ENCODE results near the gene CCDC152.

Gene CCDC152

DNA sequence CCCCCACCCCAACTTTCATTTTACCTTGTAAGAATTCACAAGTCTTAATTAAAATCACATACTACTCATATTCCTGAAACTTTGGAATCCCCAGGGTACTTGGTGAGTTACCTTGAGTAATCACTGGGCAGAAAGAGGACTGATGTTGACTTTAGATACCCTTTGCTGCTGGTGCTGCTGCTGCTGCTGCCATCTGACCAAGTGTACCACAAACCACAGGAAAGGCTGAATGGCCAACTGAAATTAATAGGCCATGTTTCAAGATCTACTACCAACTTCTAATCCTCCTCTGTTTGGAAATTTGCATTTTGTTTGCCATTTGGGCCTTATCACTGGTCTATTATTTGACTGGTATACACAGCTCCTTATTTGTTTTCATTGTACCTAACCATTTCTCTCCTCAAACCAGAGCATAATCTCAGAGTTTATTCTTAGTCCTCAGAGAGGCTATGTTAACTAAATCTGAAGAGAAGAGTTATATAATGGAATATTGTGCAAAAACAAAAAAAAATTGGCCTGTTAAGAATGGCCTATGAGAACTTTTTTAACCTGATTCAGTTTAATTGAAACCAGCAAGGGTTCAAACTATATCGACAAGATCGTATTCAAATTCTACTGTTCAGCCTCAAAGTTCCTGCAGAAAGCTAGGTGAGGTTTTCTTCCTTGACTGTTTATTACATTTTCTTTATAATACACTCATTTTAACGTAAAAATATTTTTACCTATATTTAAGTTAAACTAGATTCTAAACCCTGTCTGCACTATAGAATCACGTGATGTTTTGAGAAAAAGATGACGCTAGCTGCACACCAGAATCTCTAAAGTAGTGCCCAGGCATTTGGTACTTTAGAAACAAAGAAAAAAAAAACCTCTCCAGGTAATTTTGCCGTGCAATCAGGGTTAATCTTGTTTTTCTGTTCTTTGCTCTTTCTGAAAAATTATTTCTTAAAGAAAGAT, 41.9 kb downstream of the CCDC152 start:
- no peak overlapping the region for H3K27ac ChIP-seq
- no peak for DNase-seq (ENCODE audit: low spot score)
- no peak overlapping the region for H3K4me3 ChIP-seq
- TF ChIP-seq CTCF (IDR thresholded peaks at IDR 0.05) = no peak

- no peak for TF ChIP-seq CTCF (IDR thresholded peaks at IDR 0.05)
- Histone ChIP-seq H3K27ac (no peak overlapping the region), H3K4me3 (no peak overlapping the region)
- DNase-seq (ENCODE audit: low spot score) = no peak
Measured at GRCh38 chr5:42799241-42799608, 42.6 kb downstream of the CCDC152 start.

GRCh38 chr5:42799668-42800114, 43.1 kb downstream of the CCDC152 start:
- no peak for TF ChIP-seq CTCF (IDR thresholded peaks at IDR 0.05)
- no peak for DNase-seq (ENCODE audit: low spot score)
- no peak overlapping the region for H3K27ac ChIP-seq
- H3K4me3 ChIP-seq = no peak overlapping the region

DNA sequence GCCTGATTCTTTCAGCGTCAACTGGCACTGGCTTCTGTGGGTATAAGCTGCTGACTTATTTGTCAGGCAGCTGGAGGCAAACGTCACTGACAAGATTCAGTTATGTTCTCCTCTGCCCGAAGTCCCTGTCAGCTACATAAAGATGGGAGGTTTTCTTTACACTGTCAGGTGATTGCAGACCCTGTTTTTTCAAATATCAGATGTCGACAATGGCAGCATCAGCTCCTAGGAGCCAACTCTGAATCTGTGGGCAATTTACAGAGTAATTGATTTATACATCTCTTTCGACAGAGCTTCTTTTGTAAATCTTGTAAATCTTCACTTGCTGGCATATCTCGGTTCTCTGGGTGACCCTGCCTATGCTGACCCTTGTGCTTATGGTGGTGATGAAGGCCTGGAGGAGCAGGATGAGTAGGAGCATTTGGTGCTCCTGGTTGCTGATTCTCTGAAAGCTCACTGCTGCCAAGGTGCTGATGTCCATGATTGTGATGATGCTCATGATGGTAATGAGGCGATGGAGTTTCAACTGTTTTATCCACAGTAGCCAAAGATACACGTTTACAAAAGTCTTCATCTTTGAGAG, 44.2 kb downstream of the CCDC152 start:
- no peak for TF ChIP-seq CTCF (IDR thresholded peaks at IDR 0.05)
- H3K4me3 ChIP-seq = no peak overlapping the region
- DNase-seq (ENCODE audit: low spot score) = no peak
- no peak overlapping the region for H3K27ac ChIP-seq

DNA sequence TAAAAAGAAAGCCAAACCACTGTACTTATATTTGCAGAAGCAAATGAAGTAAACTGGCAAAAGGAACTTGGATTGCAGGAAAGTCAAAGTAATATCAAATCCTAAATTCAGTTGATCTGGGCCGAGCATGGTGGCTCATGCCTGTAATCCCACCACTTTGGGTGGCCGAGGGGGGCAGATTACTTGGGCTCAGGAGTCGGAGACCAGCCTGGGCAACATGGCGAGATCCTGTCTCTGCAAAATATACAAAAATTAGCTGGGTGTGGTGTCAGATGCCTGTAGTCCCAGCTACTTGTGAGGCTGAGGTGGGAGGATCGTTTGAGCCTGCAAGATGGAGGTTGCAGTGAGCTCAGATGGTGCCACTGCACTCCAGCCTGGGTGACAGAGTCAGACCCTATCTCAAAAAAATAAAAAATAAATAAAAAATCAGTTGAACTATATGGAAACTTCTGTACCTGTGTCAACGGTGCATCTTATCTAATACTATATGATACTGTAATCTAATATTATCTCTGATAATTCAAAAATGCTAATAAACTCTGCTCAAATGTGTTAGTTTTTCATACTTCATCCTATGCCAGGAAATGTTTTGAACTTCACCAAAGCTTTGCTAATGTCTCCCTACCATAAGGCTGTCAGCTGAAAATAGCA, 45.0 kb downstream of the CCDC152 start:
- no peak for TF ChIP-seq CTCF (IDR thresholded peaks at IDR 0.05)
- Histone ChIP-seq H3K4me3 (no peak overlapping the region), H3K27ac (no peak overlapping the region)
- DNase-seq (ENCODE audit: low spot score) = no peak

- no peak for TF ChIP-seq CTCF (IDR thresholded peaks at IDR 0.05)
- DNase-seq (ENCODE audit: low spot score) = no peak
- H3K27ac ChIP-seq = no peak overlapping the region
Measured at GRCh38 chr5:42804717-42805339, 48.2 kb downstream of the CCDC152 start.

More at GRCh38 chr5:42804717-42805339, 48.2 kb downstream of the CCDC152 start:
- H3K4me3 ChIP-seq = no peak overlapping the region
